ENCODE data around the gene JMJD1C.
"Not testable (repeated sequence)": the region's sequence is repeated elsewhere in the genome, so short reads cannot be mapped to it uniquely, and the experiment has no call there.

JMJD1C gene

GRCh38 chr10:63324495-63324854 lies 141.3 kb downstream of the JMJD1C start:
- no peak for DNase-seq (ENCODE audit: low read depth, low spot score)
- no peak overlapping the region for H3K4me3 ChIP-seq (ENCODE audit: low read length)

GRCh38 chr10:63323701-63324494 lies 141.9 kb downstream of the JMJD1C start:
- H3K4me3 ChIP-seq (ENCODE audit: low read length): no peak overlapping the region
- no peak for DNase-seq (ENCODE audit: low read depth, low spot score)

GRCh38 chr10:63320683-63321082 lies 145.1 kb downstream of the JMJD1C start:
- no peak for DNase-seq (ENCODE audit: low read depth, low spot score)

GRCh38 chr10:63319231-63319630 lies 146.5 kb downstream of the JMJD1C start:
- no peak for DNase-seq (ENCODE audit: low read depth, low spot score)
- no peak overlapping the region for H3K4me3 ChIP-seq (ENCODE audit: low read length)

More at GRCh38 chr10:63320683-63321082, 145.1 kb downstream of the JMJD1C start:
- no peak overlapping the region for H3K4me3 ChIP-seq (ENCODE audit: low read length)

- DNase-seq (ENCODE audit: low read depth, low spot score): no peak
- no peak overlapping the region for H3K4me3 ChIP-seq (ENCODE audit: low read length)
These were observed 147.3 kb downstream of the JMJD1C start for GRCh38 chr10:63318491-63318890.

GRCh38 chr10:63314020-63314419 lies 151.8 kb downstream of the JMJD1C start:
- no peak for DNase-seq (ENCODE audit: low read depth, low spot score)
- no peak overlapping the region for H3K4me3 ChIP-seq (ENCODE audit: low read length)

GRCh38 chr10:63313066-63313717 lies 152.6 kb downstream of the JMJD1C start:
- no peak for DNase-seq (ENCODE audit: low read depth, low spot score)
- H3K4me3 ChIP-seq (ENCODE audit: low read length): no peak overlapping the region

GRCh38 chr10:63308628-63309027 lies 157.1 kb downstream of the JMJD1C start:
- DNase-seq (ENCODE audit: low read depth, low spot score): no peak
- H3K4me3 ChIP-seq (ENCODE audit: low read length): no peak overlapping the region

GRCh38 chr10:63304146-63304545 lies 161.6 kb downstream of the JMJD1C start:
- no peak for DNase-seq (ENCODE audit: low read depth, low spot score)

GRCh38 chr10:63300801-63301200 lies 165.0 kb downstream of the JMJD1C start:
- no peak for DNase-seq (ENCODE audit: low read depth, low spot score)

More at GRCh38 chr10:63304146-63304545, 161.6 kb downstream of the JMJD1C start:
- H3K4me3 ChIP-seq (ENCODE audit: low read length): no peak overlapping the region

GRCh38 chr10:63297941-63298340 lies 167.8 kb downstream of the JMJD1C start:
- no peak overlapping the region for H3K4me3 ChIP-seq (ENCODE audit: low read length)
- no peak for DNase-seq (ENCODE audit: low read depth, low spot score)

More at GRCh38 chr10:63300801-63301200, 165.0 kb downstream of the JMJD1C start:
- H3K4me3 ChIP-seq (ENCODE audit: low read length): no peak overlapping the region

- no peak overlapping the region for H3K4me3 ChIP-seq (ENCODE audit: low read length)
- DNase-seq (ENCODE audit: low read depth, low spot score): no peak
These were observed 171.0 kb downstream of the JMJD1C start for GRCh38 chr10:63294781-63295180.

GRCh38 chr10:63292847-63293246 lies 172.9 kb downstream of the JMJD1C start:
- H3K4me3 ChIP-seq (ENCODE audit: low read length); DNase-seq (ENCODE audit: low read depth, low spot score): not testable (repeated sequence)

GRCh38 chr10:63288170-63288569 lies 177.6 kb downstream of the JMJD1C start:
- no peak for DNase-seq (ENCODE audit: low read depth, low spot score)
- no peak overlapping the region for H3K4me3 ChIP-seq (ENCODE audit: low read length)

GRCh38 chr10:63286754-63287264 lies 179.0 kb downstream of the JMJD1C start:
- H3K4me3 ChIP-seq (ENCODE audit: low read length): no peak overlapping the region
- DNase-seq (ENCODE audit: low read depth, low spot score): no peak

- H3K4me3 ChIP-seq (ENCODE audit: low read length): no peak overlapping the region
- no peak for DNase-seq (ENCODE audit: low read depth, low spot score)
These were observed 179.4 kb downstream of the JMJD1C start for GRCh38 chr10:63286340-63286739.

- H3K4me3 ChIP-seq (ENCODE audit: low read length); DNase-seq (ENCODE audit: low read depth, low spot score): not testable (repeated sequence)
These were observed 181.9 kb downstream of the JMJD1C start for GRCh38 chr10:63283901-63284300.

GRCh38 chr10:63283093-63283492 lies 182.7 kb downstream of the JMJD1C start:
- no peak overlapping the region for H3K4me3 ChIP-seq (ENCODE audit: low read length)
- no peak for DNase-seq (ENCODE audit: low read depth, low spot score)

GRCh38 chr10:63281967-63282366 lies 183.8 kb downstream of the JMJD1C start:
- no peak for DNase-seq (ENCODE audit: low read depth, low spot score)
- no peak overlapping the region for H3K4me3 ChIP-seq (ENCODE audit: low read length)

- no peak overlapping the region for H3K4me3 ChIP-seq (ENCODE audit: low read length)
- DNase-seq (ENCODE audit: low read depth, low spot score): no peak
These were observed 185.4 kb downstream of the JMJD1C start for GRCh38 chr10:63280386-63280785.
